Esophagus squamous epithelium (tissue), 5 donors: ENCODE measurements around the gene CHCHD3. TPM values are rescaled to one million over a fixed set of nuclear protein-coding genes. Genes with fewer than 3 reads are reported as not detected.

Experiments used
- DNase-seq: peaks from one replicate; lab custom pipeline; 2025; lab: John Stamatoyannopoulos, UW
- H3K27ac ChIP-seq, 4 donors: fragments of 200-600 bp; sonication (generic); one replicate each; pipeline ENCODE4 v1.5.1; 2016 to 2019; ENCODE audit warnings: mild to moderate bottlenecking in 1 of 4
- H3K27me3 ChIP-seq, 4 donors: fragments of 200-600 bp; sonication (generic); 1 replicate in 3 of 4; 2 replicates in 1 of 4; pipeline versions ENCODE4 v1.5.1 to v1.6.0; 2017 to 2021; ENCODE audit warnings: antibody characterized with exemption in 1 of 4
- H3K36me3 ChIP-seq, 3 donors: fragments of 200-600 bp; sonication (generic); one replicate each; pipeline ENCODE4 v1.5.1; 2016 to 2019
- H3K4me1 ChIP-seq, 3 donors: fragments of 200-600 bp; sonication (generic); one replicate each; pipeline ENCODE4 v1.5.1; 2017 to 2019
- H3K4me3 ChIP-seq, 4 donors: fragments of 200-600 bp; sonication (generic); 1 replicate in 3 of 4; 2 replicates in 1 of 4; pipeline ENCODE4 v1.5.1; 2016 to 2019; ENCODE audit warnings: mild to moderate bottlenecking in 2 of 4, moderate library complexity in 1 of 4
- H3K9me3 ChIP-seq, 3 donors: fragments of 200-600 bp; sonication (generic); one replicate each; pipeline ENCODE4 v1.5.1; 2016 to 2019
- POLR2A ChIP-seq, 4 donors: fragments of 450-650 bp; IDR thresholded peaks; one replicate each; pipeline ENCODE4 v1.6.1; 2017; ENCODE audit warnings: antibody characterized with exemption in 4 of 4, mild to moderate bottlenecking in 4 of 4, moderate library complexity in 3 of 4
- WGBS, 2 donors: methylation state at CpG; one replicate each; pipeline ENCODE4 v1.1.5; 2018; 5-methylcytosine and 5-hydroxymethylcytosine counted together
- intact Hi-C: fragments of 100-400 bp; cut with DNase I; formaldehyde crosslinking; loops from one replicate; pipeline ENCODE4 v1.15.0; 2022
- total RNA-seq, 4 donors: library from RNA; depleted of rRNA; stranded (reverse); fragments of >200 nt; gene quantifications; one replicate each; pipeline ENCODE4 v1.1.0, GENCODE V29; 2016
- TF ChIP-seq, protein P1 (sequence below), 6 experiments: fragments of 450-650 bp in 4 of 6; fragments of 200-600 bp in 2 of 6; sonication (generic) in 2 of 6; IDR thresholded peaks; one replicate each; pipeline ENCODE4 v1.5.1; 2016 to 2019; ENCODE audit warnings: antibody characterized with exemption in 6 of 6, mild to moderate bottlenecking in 4 of 6, moderate library complexity in 4 of 6
- donor health status: DM: yes; HTN: yes; CAD: no.

The CHCHD3 gene
- total RNA-seq, 4 donors from 2014 or later: 36.8 to 55.0 (median 40.9) TPM

- 79 to 92% methylated on average over 5 of the region's 5 CpGs for WGBS, 2 donors
- no peaks in the 10 kb centered on the region for H3K27me3 ChIP-seq
- intact Hi-C loops: no loop called here
Measured at GRCh38 chr7:132776048-132776620, 305.8 kb downstream of the CHCHD3 start.

DNA sequence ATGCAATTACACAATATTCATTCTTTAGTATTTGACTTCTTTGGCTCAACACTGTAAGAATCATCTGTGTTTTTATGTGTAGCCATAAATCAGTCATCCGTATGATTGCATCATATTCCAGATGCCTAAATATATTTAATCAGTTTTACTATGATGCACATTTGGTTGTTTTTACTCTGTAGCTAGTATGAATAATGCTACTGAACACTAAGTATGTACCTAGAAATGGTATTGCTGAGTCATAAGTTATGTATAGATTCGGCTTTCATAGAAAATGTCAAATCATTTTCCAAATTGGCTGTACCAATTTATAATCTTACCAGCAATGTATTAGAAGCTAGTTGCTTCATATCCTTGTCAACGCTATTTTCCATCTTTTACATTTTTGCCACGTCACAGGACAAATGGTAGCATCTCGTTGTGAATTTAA lies 308.3 kb downstream of the CHCHD3 start:
- DNase-seq: no peak

More at GRCh38 chr7:132776048-132776620, 305.8 kb downstream of the CHCHD3 start:
- no peaks in the 10 kb centered on the region for H3K36me3 ChIP-seq
- no peak for DNase-seq
- H3K9me3 ChIP-seq: no peaks in the 10 kb centered on the region
- no peak for TF ChIP-seq POLR2A (IDR thresholded peaks at IDR 0.05)
- TF ChIP-seq, protein P1, sequence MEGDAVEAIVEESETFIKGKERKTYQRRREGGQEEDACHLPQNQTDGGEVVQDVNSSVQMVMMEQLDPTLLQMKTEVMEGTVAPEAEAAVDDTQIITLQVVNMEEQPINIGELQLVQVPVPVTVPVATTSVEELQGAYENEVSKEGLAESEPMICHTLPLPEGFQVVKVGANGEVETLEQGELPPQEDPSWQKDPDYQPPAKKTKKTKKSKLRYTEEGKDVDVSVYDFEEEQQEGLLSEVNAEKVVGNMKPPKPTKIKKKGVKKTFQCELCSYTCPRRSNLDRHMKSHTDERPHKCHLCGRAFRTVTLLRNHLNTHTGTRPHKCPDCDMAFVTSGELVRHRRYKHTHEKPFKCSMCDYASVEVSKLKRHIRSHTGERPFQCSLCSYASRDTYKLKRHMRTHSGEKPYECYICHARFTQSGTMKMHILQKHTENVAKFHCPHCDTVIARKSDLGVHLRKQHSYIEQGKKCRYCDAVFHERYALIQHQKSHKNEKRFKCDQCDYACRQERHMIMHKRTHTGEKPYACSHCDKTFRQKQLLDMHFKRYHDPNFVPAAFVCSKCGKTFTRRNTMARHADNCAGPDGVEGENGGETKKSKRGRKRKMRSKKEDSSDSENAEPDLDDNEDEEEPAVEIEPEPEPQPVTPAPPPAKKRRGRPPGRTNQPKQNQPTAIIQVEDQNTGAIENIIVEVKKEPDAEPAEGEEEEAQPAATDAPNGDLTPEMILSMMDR (IDR thresholded peaks at IDR 0.05): no peak
- H3K27ac ChIP-seq: no peak overlapping the region
- H3K4me1 ChIP-seq: no peaks in the 10 kb centered on the region
- H3K4me3 ChIP-seq: no peak overlapping the region

DNA sequence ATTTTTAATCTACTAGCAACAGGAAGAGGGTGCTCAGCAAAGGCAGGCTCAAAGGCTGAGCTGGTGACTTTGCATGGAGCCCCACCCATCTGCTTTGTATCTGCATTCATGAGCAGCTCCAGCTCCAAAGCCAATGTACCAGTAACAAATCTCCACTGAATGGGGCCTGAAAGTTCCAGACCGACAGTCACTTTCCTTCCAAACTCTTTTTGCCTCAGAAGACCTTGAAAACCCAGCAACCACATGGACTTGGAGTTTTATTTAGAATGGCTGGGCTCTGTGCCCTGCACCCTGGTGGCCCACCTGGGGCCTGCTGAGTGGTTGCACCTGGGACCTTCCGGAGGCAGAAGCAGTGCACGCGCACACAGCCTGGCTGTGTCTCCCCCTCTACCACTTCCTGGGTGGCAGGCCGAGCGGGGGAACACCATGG lies 310.6 kb downstream of the CHCHD3 start:
- H3K27ac ChIP-seq: no peak overlapping the region
- no peaks in the 10 kb centered on the region for H3K4me1 ChIP-seq
- TF ChIP-seq, protein P1 (IDR thresholded peaks at IDR 0.05): no peak
- no peak for TF ChIP-seq POLR2A (IDR thresholded peaks at IDR 0.05)
- intact Hi-C loops: no loop called here
- 60 to 77% methylated on average over 1 to 4 of the region's 6 CpGs for WGBS, 2 donors
- H3K4me3 ChIP-seq: no peak overlapping the region
- H3K36me3 ChIP-seq: no peaks in the 10 kb centered on the region
- H3K27me3 ChIP-seq: no peaks in the 10 kb centered on the region
- peaks cover 0 to 11% (median 0%) of the 10 kb centered on the region in 3 donors for H3K9me3 ChIP-seq
- no peak for DNase-seq

More for the DNA sequence above, 308.3 kb downstream of the CHCHD3 start:
- Histone ChIP-seq H3K9me3 (peaks cover 0 to 11% (median 0%) of the 10 kb centered on the region in 3 donors), H3K27ac (no peak overlapping the region), H3K4me1 (no peaks in the 10 kb centered on the region), H3K27me3 (no peaks in the 10 kb centered on the region), H3K36me3 (no peaks in the 10 kb centered on the region), H3K4me3 (no peak overlapping the region)
- intact Hi-C loops: no loop called here
- no peak for TF ChIP-seq POLR2A (IDR thresholded peaks at IDR 0.05)
- TF ChIP-seq, protein P1 (IDR thresholded peaks at IDR 0.05): no peak
- 60 to 63% methylated on average over 5 of the region's 5 CpGs for WGBS, 2 donors

GRCh38 chr7:132770055-132770454 lies 311.8 kb downstream of the CHCHD3 start:
- Histone ChIP-seq H3K4me3 (no peak overlapping the region), H3K27me3 (no peaks in the 10 kb centered on the region), H3K27ac (no peak overlapping the region), H3K36me3 (no peaks in the 10 kb centered on the region), H3K9me3 (peaks cover 0 to 11% (median 0%) of the 10 kb centered on the region in 3 donors), H3K4me1 (no peaks in the 10 kb centered on the region)
- intact Hi-C loops: no loop called here
- DNase-seq: no peak
- TF ChIP-seq, protein P1 (IDR thresholded peaks at IDR 0.05): no peak
- TF ChIP-seq POLR2A (IDR thresholded peaks at IDR 0.05): no peak
- WGBS, 2 donors: 83% methylated on average over 2 of the region's 2 CpGs; no CpG with 5 or more reads in 1 of the 2 donors

DNA sequence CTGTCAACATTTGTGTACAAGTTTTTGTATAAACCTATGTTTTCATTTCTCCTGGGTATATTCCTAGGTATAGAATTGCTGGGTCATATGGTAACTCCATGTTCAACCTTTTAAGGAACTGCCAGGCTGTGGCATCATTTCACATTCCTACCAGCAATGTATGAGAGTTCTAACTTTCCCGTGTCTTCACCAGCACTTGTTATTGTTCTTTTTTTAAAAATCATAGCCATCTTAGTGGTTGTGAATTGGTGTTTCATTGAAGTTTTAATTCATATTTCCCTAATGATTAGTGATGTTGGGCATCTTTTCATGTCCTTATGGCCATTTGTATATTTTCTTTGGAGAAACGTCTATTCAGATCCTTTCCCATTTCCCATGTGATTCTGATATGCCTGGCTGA lies 312.6 kb downstream of the CHCHD3 start:
- 71 to 89% methylated on average over 2 of the region's 2 CpGs for WGBS, 2 donors
- peaks cover 0 to 11% (median 0%) of the 10 kb centered on the region in 3 donors for H3K9me3 ChIP-seq
- H3K36me3 ChIP-seq: no peaks in the 10 kb centered on the region
- intact Hi-C loops: no loop called here
- H3K4me1 ChIP-seq: no peaks in the 10 kb centered on the region
- TF ChIP-seq, protein P1 (IDR thresholded peaks at IDR 0.05): no peak
- TF ChIP-seq POLR2A (IDR thresholded peaks at IDR 0.05): no peak
- no peak overlapping the region for H3K4me3 ChIP-seq
- H3K27me3 ChIP-seq: no peaks in the 10 kb centered on the region
- DNase-seq: no peak
- H3K27ac ChIP-seq: no peak overlapping the region
